ENCODE results near the gene MEI1.

- TF ChIP-seq CTCF (IDR thresholded peaks at IDR 0.05) (no peak), POLR2AphosphoS5 (IDR thresholded peaks at IDR 0.05) (no peak), EP300 (IDR thresholded peaks at IDR 0.05) (no peak), POLR2A (IDR thresholded peaks at IDR 0.05) (no peak)
These were observed 121.1 kb downstream of the MEI1 start for GRCh38 chr22:41820447-41820846.
